ENCODE measurements around the gene DNAJB13. TPM values are rescaled to one million over a fixed set of nuclear protein-coding genes. Genes with fewer than 3 reads are reported as not detected.

DNAJB13 gene
- total and polyA plus RNA-seq, 3 donors from 2014 or later: 8.1 to 49.3 (median 14.3) TPM

- 92% methylated on average over 9 of the region's 9 CpGs for WGBS, 2 donors
- H3K4me3 ChIP-seq: no peak overlapping the region
- no peaks in the 10 kb centered on the region for H3K4me1 ChIP-seq
- H3K27ac ChIP-seq: no peak overlapping the region
- no peak for DNase-seq
- TF ChIP-seq POLR2A (IDR thresholded peaks at IDR 0.05) (no peak), CTCF (IDR thresholded peaks at IDR 0.05) (no peak)
- no peaks in the 10 kb centered on the region for H3K27me3 ChIP-seq
- H3K9me3 ChIP-seq: no peaks in the 10 kb centered on the region
- intact Hi-C loops (cut with DNase I; ENCODE audit: low total_unique reads): no loop called here
- H3K36me3 ChIP-seq (ENCODE audit: low read depth, missing control alignments): no peaks in the 10 kb centered on the region
Observed at GRCh38 chr11:73940801-73941570, 9.8 kb upstream of the DNAJB13 start.

- Histone ChIP-seq H3K4me3 (no peak overlapping the region), H3K9me3 (no peaks in the 10 kb centered on the region), H3K4me1 (no peaks in the 10 kb centered on the region), H3K27ac (no peak overlapping the region), H3K36me3 (ENCODE audit: low read depth, missing control alignments) (no peaks in the 10 kb centered on the region), H3K27me3 (no peaks in the 10 kb centered on the region)
- 47 to 79% methylated on average over 1 of the region's 1 CpG for WGBS, 2 donors
- intact Hi-C loops (cut with DNase I; ENCODE audit: low total_unique reads): no loop called here
- DNase-seq: no peak
- no peak for TF ChIP-seq CTCF (IDR thresholded peaks at IDR 0.05)
- TF ChIP-seq POLR2A (IDR thresholded peaks at IDR 0.05): no peak
Observed at GRCh38 chr11:73942010-73942409, 8.8 kb upstream of the DNAJB13 start.

GRCh38 chr11:73944085-73944484 lies 6.7 kb upstream of the DNAJB13 start:
- no peaks in the 10 kb centered on the region for H3K9me3 ChIP-seq
- H3K4me1 ChIP-seq: no peaks in the 10 kb centered on the region
- H3K27ac ChIP-seq: no peak overlapping the region
- H3K36me3 ChIP-seq (ENCODE audit: low read depth, missing control alignments): no peaks in the 10 kb centered on the region
- 61 to 74% methylated on average over 6 of the region's 6 CpGs for WGBS, 2 donors
- no peak for DNase-seq
- intact Hi-C loops (cut with DNase I; ENCODE audit: low total_unique reads): no loop called here
- no peaks in the 10 kb centered on the region for H3K27me3 ChIP-seq
- no peak for TF ChIP-seq CTCF (IDR thresholded peaks at IDR 0.05)
- no peak for TF ChIP-seq POLR2A (IDR thresholded peaks at IDR 0.05)
- no peak overlapping the region for H3K4me3 ChIP-seq

- 84 to 88% methylated on average over 10 of the region's 10 CpGs for WGBS, 2 donors
- no peak for DNase-seq
- no peaks in the 10 kb centered on the region for H3K9me3 ChIP-seq
- H3K27ac ChIP-seq: no peak overlapping the region
- intact Hi-C loops (cut with DNase I; ENCODE audit: low total_unique reads): no loop called here
- H3K36me3 ChIP-seq (ENCODE audit: low read depth, missing control alignments): no peaks in the 10 kb centered on the region
- H3K27me3 ChIP-seq: no peaks in the 10 kb centered on the region
- TF ChIP-seq POLR2A (IDR thresholded peaks at IDR 0.05): no peak
- no peak for TF ChIP-seq CTCF (IDR thresholded peaks at IDR 0.05)
- H3K4me3 ChIP-seq: no peak overlapping the region
- no peaks in the 10 kb centered on the region for H3K4me1 ChIP-seq
Observed at GRCh38 chr11:73944901-73945300, 5.9 kb upstream of the DNAJB13 start.

- Histone ChIP-seq H3K9me3 (no peaks in the 10 kb centered on the region), H3K36me3 (ENCODE audit: low read depth, missing control alignments) (no peaks in the 10 kb centered on the region), H3K27ac (no peak overlapping the region), H3K4me1 (no peaks in the 10 kb centered on the region), H3K27me3 (no peaks in the 10 kb centered on the region), H3K4me3 (no peak overlapping the region)
- WGBS, 2 donors: 62 to 67% methylated on average over 4 of the region's 4 CpGs
- DNase-seq: no peak
- intact Hi-C loops (cut with DNase I; ENCODE audit: low total_unique reads): no loop called here
- TF ChIP-seq POLR2A (IDR thresholded peaks at IDR 0.05) (no peak), CTCF (IDR thresholded peaks at IDR 0.05) (no peak)
Observed at GRCh38 chr11:73945396-73945795, 5.4 kb upstream of the DNAJB13 start.
